ENCODE data around the gene RASA1. TPM values are rescaled to one million over a fixed set of nuclear protein-coding genes. Genes with fewer than 3 reads are reported as not detected.

The RASA1 gene
- total RNA-seq, 1 experiment from 2014 or later, result 29.0 TPM

DNA sequence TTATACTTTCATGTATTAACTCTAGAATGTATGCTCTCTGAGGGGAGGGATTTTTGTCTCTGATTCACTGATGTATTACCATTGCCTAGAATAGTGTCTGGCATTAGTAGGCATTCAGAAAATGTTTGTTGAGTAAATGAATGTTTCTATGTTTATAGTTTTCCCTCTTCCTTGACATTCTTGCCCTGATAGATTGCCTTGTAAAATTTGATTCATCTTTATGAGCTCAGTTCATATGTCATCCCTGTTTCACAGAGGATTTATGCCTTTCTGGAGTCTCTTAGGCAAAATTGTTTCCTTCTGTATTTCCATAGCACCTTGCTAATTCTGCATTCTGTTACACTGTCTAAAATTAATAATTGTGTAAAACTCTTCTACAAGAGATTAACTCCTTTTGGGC lies 72.3 kb downstream of the RASA1 start:
- in situ Hi-C loops (cut with HindIII; ENCODE audit: low pct_unique_long_range_greater_than_20kb, low sequenced_read_pairs), result no loop called here
- no TSS peak for BruUV-seq (replicated peaks)
- DNase-seq (ENCODE audit: low read depth, low spot score) (no peak), ATAC-seq (no peak)
- intact Hi-C loops (cut with micrococcal nuclease; ENCODE audit: unreplicated experiment), result no loop called here
- ChIA-PET POLR2A (no interaction called here), CTCF (no interaction called here)
- H3K27ac ChIP-seq (ENCODE audit: low read length), result no peak overlapping the region
- H3K36me3 ChIP-seq (ENCODE audit: control insufficient read depth, insufficient read depth, low read length), result peaks cover 4% of the 10 kb centered on the region
- H3K9me3 ChIP-seq (ENCODE audit: control insufficient read depth, insufficient read depth, low read depth, low read length), result no peaks in the 10 kb centered on the region
- no peaks in the 10 kb centered on the region for H3K27me3 ChIP-seq (ENCODE audit: control insufficient read depth, insufficient read depth, low read length)
- no peak overlapping the region for H3K4me3 ChIP-seq (ENCODE audit: low read depth in 2 of 2, low read length in 2 of 2)
- H3K4me1 ChIP-seq (ENCODE audit: control insufficient read depth, insufficient read depth, low read length), result no peaks in the 10 kb centered on the region
- TF ChIP-seq, protein P1, sequence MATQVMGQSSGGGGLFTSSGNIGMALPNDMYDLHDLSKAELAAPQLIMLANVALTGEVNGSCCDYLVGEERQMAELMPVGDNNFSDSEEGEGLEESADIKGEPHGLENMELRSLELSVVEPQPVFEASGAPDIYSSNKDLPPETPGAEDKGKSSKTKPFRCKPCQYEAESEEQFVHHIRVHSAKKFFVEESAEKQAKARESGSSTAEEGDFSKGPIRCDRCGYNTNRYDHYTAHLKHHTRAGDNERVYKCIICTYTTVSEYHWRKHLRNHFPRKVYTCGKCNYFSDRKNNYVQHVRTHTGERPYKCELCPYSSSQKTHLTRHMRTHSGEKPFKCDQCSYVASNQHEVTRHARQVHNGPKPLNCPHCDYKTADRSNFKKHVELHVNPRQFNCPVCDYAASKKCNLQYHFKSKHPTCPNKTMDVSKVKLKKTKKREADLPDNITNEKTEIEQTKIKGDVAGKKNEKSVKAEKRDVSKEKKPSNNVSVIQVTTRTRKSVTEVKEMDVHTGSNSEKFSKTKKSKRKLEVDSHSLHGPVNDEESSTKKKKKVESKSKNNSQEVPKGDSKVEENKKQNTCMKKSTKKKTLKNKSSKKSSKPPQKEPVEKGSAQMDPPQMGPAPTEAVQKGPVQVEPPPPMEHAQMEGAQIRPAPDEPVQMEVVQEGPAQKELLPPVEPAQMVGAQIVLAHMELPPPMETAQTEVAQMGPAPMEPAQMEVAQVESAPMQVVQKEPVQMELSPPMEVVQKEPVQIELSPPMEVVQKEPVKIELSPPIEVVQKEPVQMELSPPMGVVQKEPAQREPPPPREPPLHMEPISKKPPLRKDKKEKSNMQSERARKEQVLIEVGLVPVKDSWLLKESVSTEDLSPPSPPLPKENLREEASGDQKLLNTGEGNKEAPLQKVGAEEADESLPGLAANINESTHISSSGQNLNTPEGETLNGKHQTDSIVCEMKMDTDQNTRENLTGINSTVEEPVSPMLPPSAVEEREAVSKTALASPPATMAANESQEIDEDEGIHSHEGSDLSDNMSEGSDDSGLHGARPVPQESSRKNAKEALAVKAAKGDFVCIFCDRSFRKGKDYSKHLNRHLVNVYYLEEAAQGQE (IDR thresholded peaks at IDR 0.05; ENCODE audit: insufficient read depth in 1 of 2, low read depth in 2 of 2, low read length in 1 of 2), result no peak
- TF ChIP-seq, protein P2, sequence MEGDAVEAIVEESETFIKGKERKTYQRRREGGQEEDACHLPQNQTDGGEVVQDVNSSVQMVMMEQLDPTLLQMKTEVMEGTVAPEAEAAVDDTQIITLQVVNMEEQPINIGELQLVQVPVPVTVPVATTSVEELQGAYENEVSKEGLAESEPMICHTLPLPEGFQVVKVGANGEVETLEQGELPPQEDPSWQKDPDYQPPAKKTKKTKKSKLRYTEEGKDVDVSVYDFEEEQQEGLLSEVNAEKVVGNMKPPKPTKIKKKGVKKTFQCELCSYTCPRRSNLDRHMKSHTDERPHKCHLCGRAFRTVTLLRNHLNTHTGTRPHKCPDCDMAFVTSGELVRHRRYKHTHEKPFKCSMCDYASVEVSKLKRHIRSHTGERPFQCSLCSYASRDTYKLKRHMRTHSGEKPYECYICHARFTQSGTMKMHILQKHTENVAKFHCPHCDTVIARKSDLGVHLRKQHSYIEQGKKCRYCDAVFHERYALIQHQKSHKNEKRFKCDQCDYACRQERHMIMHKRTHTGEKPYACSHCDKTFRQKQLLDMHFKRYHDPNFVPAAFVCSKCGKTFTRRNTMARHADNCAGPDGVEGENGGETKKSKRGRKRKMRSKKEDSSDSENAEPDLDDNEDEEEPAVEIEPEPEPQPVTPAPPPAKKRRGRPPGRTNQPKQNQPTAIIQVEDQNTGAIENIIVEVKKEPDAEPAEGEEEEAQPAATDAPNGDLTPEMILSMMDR (IDR thresholded peaks at IDR 0.05), result no peak
- TF ChIP-seq POLR2AphosphoS5 (IDR thresholded peaks at IDR 0.05; ENCODE audit: low read depth, low read length) (no peak), TCF7L2 (IDR thresholded peaks at IDR 0.05; ENCODE audit: low read depth, low read length) (no peak), SIN3A (IDR thresholded peaks at IDR 0.05; ENCODE audit: borderline replicate concordance, insufficient read depth, low read depth, low read length) (no peak)

DNA sequence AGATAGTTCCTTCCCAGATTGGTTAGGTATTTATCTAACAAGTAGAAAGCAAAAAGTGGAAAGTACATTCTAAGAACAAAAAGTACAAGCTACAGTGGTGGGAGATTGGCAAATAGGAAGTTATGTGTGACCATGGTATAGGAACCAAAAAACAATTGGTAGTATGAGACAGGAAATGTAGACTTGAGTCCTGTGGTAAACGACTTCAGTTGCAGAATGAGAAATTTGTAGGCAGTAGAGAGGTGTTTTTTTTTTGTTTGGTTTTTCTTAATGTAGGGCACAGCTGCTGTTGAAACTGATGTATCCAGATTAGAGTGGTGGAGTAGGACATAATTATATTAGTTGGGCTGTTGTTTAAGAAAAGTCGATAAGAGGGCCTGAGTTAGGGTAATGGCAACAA lies 73.0 kb downstream of the RASA1 start:
- BruUV-seq (replicated peaks), result no TSS peak
- DNase-seq (ENCODE audit: low read depth, low spot score), result no peak
- CTCF ChIA-PET, result no interaction called here

More for the DNA sequence above, 73.0 kb downstream of the RASA1 start:
- intact Hi-C loops (cut with micrococcal nuclease; ENCODE audit: unreplicated experiment), result no loop called here
- Histone ChIP-seq H3K27me3 (ENCODE audit: control insufficient read depth, insufficient read depth, low read length) (no peaks in the 10 kb centered on the region), H3K36me3 (ENCODE audit: control insufficient read depth, insufficient read depth, low read length) (peaks cover 4% of the 10 kb centered on the region), H3K27ac (ENCODE audit: low read length) (no peak overlapping the region), H3K4me3 (ENCODE audit: low read depth in 2 of 2, low read length in 2 of 2) (no peak overlapping the region), H3K4me1 (ENCODE audit: control insufficient read depth, insufficient read depth, low read length) (no peaks in the 10 kb centered on the region), H3K9me3 (ENCODE audit: control insufficient read depth, insufficient read depth, low read depth, low read length) (no peaks in the 10 kb centered on the region)
- POLR2A ChIA-PET, result no interaction called here
- in situ Hi-C loops (cut with HindIII; ENCODE audit: low pct_unique_long_range_greater_than_20kb, low sequenced_read_pairs), result no loop called here
- TF ChIP-seq, protein P1 (IDR thresholded peaks at IDR 0.05; ENCODE audit: insufficient read depth in 1 of 2, low read depth in 2 of 2, low read length in 1 of 2), result no peak
- no peak for TF ChIP-seq TCF7L2 (IDR thresholded peaks at IDR 0.05; ENCODE audit: low read depth, low read length)
- no peak for TF ChIP-seq POLR2AphosphoS5 (IDR thresholded peaks at IDR 0.05; ENCODE audit: low read depth, low read length)
- TF ChIP-seq, protein P2 (IDR thresholded peaks at IDR 0.05), result no peak
- no peak for TF ChIP-seq SIN3A (IDR thresholded peaks at IDR 0.05; ENCODE audit: borderline replicate concordance, insufficient read depth, low read depth, low read length)
- no peak for ATAC-seq
